Measurements from ENCODE around the gene DMRT1.

The DMRT1 gene

GRCh38 chr9:920927-921326 is 79.4 kb downstream of the DMRT1 start:
- no CpG with 5 or more reads among the region's 4 CpGs for WGBS (ENCODE audit: insufficient coverage)
- Histone ChIP-seq H3K27me3 (replicated peaks in 2 of 5; ENCODE audit: control insufficient read depth in 4 of 5, insufficient read depth in 5 of 5, low read length in 4 of 5) (peaks cover 0 to 47% (median 13%) of the 10 kb centered on the region in 5 experiments), H3K4me1 (ENCODE audit: control extremely low read depth in 1 of 4, control insufficient read depth in 4 of 4, insufficient read depth in 4 of 4, low read length in 3 of 4) (no peaks in the 10 kb centered on the region), H3K27ac (ENCODE audit: insufficient read depth in 1 of 2, low read depth in 1 of 2, low read length in 2 of 2, poor library complexity in 1 of 2, severe bottlenecking in 2 of 2) (no peak overlapping the region), H3K9me3 (ENCODE audit: control extremely low read depth in 1 of 5, control insufficient read depth in 4 of 5, insufficient read depth in 2 of 5, low read depth in 1 of 5, low read length in 4 of 5) (no peaks in the 10 kb centered on the region), H3K36me3 (ENCODE audit: control insufficient read depth in 4 of 4, insufficient read depth in 4 of 4, low read length in 3 of 4) (no peaks in the 10 kb centered on the region), H3K4me3 (ENCODE audit: control insufficient read depth in 1 of 7, extremely low read depth in 1 of 7, insufficient read depth in 4 of 7, low read depth in 2 of 7, low read length in 6 of 7) (no peak overlapping the region)
- ChIA-PET POLR2A (no interaction called here), CTCF (no interaction called here)
- no peak for DNase-seq

- POLR2A ChIA-PET = no interaction called here
- DNase-seq = no peak
- Histone ChIP-seq H3K4me3 (ENCODE audit: control insufficient read depth in 1 of 7, extremely low read depth in 1 of 7, insufficient read depth in 4 of 7, low read depth in 2 of 7, low read length in 6 of 7) (no peak overlapping the region), H3K36me3 (ENCODE audit: control insufficient read depth in 4 of 4, insufficient read depth in 4 of 4, low read length in 3 of 4) (no peaks in the 10 kb centered on the region), H3K27ac (ENCODE audit: insufficient read depth in 1 of 2, low read depth in 1 of 2, low read length in 2 of 2, poor library complexity in 1 of 2, severe bottlenecking in 2 of 2) (no peak overlapping the region), H3K9me3 (ENCODE audit: control extremely low read depth in 1 of 5, control insufficient read depth in 4 of 5, insufficient read depth in 2 of 5, low read depth in 1 of 5, low read length in 4 of 5) (no peaks in the 10 kb centered on the region), H3K4me1 (ENCODE audit: control extremely low read depth in 1 of 4, control insufficient read depth in 4 of 4, insufficient read depth in 4 of 4, low read length in 3 of 4) (no peaks in the 10 kb centered on the region), H3K27me3 (replicated peaks in 2 of 5; ENCODE audit: control insufficient read depth in 4 of 5, insufficient read depth in 5 of 5, low read length in 4 of 5) (peaks cover 0 to 42% (median 12%) of the 10 kb centered on the region in 5 experiments)
- WGBS (ENCODE audit: insufficient coverage) = 95% methylated on average over 3 of the region's 4 CpGs
- CTCF ChIA-PET = interaction anchor here (1.2 kb wide), 1 partner anchor 9 kb away, joined by 3 read pairs; no protein-coding TSS in a partner anchor
These were observed 80.7 kb downstream of the DMRT1 start for GRCh38 chr9:922171-922570.

- no peaks in the 10 kb centered on the region for H3K9me3 ChIP-seq (ENCODE audit: control extremely low read depth in 1 of 5, control insufficient read depth in 4 of 5, insufficient read depth in 2 of 5, low read depth in 1 of 5, low read length in 4 of 5)
- 97% methylated on average over 6 of the region's 7 CpGs for WGBS (ENCODE audit: insufficient coverage)
- DNase-seq = no peak
- no peak overlapping the region for H3K27ac ChIP-seq (ENCODE audit: insufficient read depth in 1 of 2, low read depth in 1 of 2, low read length in 2 of 2, poor library complexity in 1 of 2, severe bottlenecking in 2 of 2)
- POLR2A ChIA-PET = no interaction called here
- H3K4me1 ChIP-seq (ENCODE audit: control extremely low read depth in 1 of 4, control insufficient read depth in 4 of 4, insufficient read depth in 4 of 4, low read length in 3 of 4) = no peaks in the 10 kb centered on the region
- H3K36me3 ChIP-seq (ENCODE audit: control insufficient read depth in 4 of 4, insufficient read depth in 4 of 4, low read length in 3 of 4) = no peaks in the 10 kb centered on the region
- CTCF ChIA-PET = interaction anchor here (1.4 kb wide), 1 partner anchor 29 kb away, joined by 4 read pairs; no protein-coding TSS in a partner anchor
- no peak overlapping the region for H3K4me3 ChIP-seq (ENCODE audit: control insufficient read depth in 1 of 7, extremely low read depth in 1 of 7, insufficient read depth in 4 of 7, low read depth in 2 of 7, low read length in 6 of 7)
- H3K27me3 ChIP-seq (replicated peaks in 2 of 5; ENCODE audit: control insufficient read depth in 4 of 5, insufficient read depth in 5 of 5, low read length in 4 of 5) = peaks cover 0 to 39% (median 12%) of the 10 kb centered on the region in 5 experiments
These were observed 81.2 kb downstream of the DMRT1 start for GRCh38 chr9:922731-923130.

- no peak for DNase-seq
- H3K27ac ChIP-seq (ENCODE audit: insufficient read depth in 1 of 2, low read depth in 1 of 2, low read length in 2 of 2, poor library complexity in 1 of 2, severe bottlenecking in 2 of 2) = no peak overlapping the region
- POLR2A ChIA-PET = no interaction called here
- WGBS (ENCODE audit: insufficient coverage) = 97% methylated on average over 8 of the region's 8 CpGs
- CTCF ChIA-PET = interaction anchor here (0.8 to 1.6 kb wide), 4 partner anchors 12 to 24 kb away, joined by 3 to 4 read pairs (median 3); no protein-coding TSS in a partner anchor
- H3K4me1 ChIP-seq (ENCODE audit: control extremely low read depth in 1 of 4, control insufficient read depth in 4 of 4, insufficient read depth in 4 of 4, low read length in 3 of 4) = no peaks in the 10 kb centered on the region
- no peaks in the 10 kb centered on the region for H3K9me3 ChIP-seq (ENCODE audit: control extremely low read depth in 1 of 5, control insufficient read depth in 4 of 5, insufficient read depth in 2 of 5, low read depth in 1 of 5, low read length in 4 of 5)
- no peaks in the 10 kb centered on the region for H3K36me3 ChIP-seq (ENCODE audit: control insufficient read depth in 4 of 4, insufficient read depth in 4 of 4, low read length in 3 of 4)
- H3K4me3 ChIP-seq (ENCODE audit: control insufficient read depth in 1 of 7, extremely low read depth in 1 of 7, insufficient read depth in 4 of 7, low read depth in 2 of 7, low read length in 6 of 7) = no peak overlapping the region
- H3K27me3 ChIP-seq (replicated peaks in 2 of 5; ENCODE audit: control insufficient read depth in 4 of 5, insufficient read depth in 5 of 5, low read length in 4 of 5) = peaks cover 0 to 15% (median 6%) of the 10 kb centered on the region in 5 experiments
These were observed 85.5 kb downstream of the DMRT1 start for GRCh38 chr9:926976-927375.

- CTCF ChIA-PET = interaction anchor here (1.0 to 1.4 kb wide), 4 partner anchors 10 to 76 kb away, joined by 3 to 5 read pairs (median 4); no protein-coding TSS in a partner anchor
- peak; percentile 6 to 19 (median 8) for DNase-seq
These were observed 87.0 kb downstream of the DMRT1 start for GRCh38 chr9:928363-929042.

GRCh38 chr9:929719-930118 is 88.2 kb downstream of the DMRT1 start:
- CTCF ChIA-PET = interaction anchor here (0.7 kb wide), 1 partner anchor 27 kb away, joined by 3 read pairs; no protein-coding TSS in a partner anchor
- 100% methylated on average over 2 of the region's 4 CpGs for WGBS (ENCODE audit: insufficient coverage)
- Histone ChIP-seq H3K4me3 (ENCODE audit: control insufficient read depth in 1 of 7, extremely low read depth in 1 of 7, insufficient read depth in 4 of 7, low read depth in 2 of 7, low read length in 6 of 7) (no peak overlapping the region), H3K9me3 (ENCODE audit: control extremely low read depth in 1 of 5, control insufficient read depth in 4 of 5, insufficient read depth in 2 of 5, low read depth in 1 of 5, low read length in 4 of 5) (no peaks in the 10 kb centered on the region), H3K27ac (ENCODE audit: insufficient read depth in 1 of 2, low read depth in 1 of 2, low read length in 2 of 2, poor library complexity in 1 of 2, severe bottlenecking in 2 of 2) (no peak overlapping the region), H3K36me3 (ENCODE audit: control insufficient read depth in 4 of 4, insufficient read depth in 4 of 4, low read length in 3 of 4) (no peaks in the 10 kb centered on the region), H3K4me1 (ENCODE audit: control extremely low read depth in 1 of 4, control insufficient read depth in 4 of 4, insufficient read depth in 4 of 4, low read length in 3 of 4) (no peaks in the 10 kb centered on the region), H3K27me3 (replicated peaks in 2 of 5; ENCODE audit: control insufficient read depth in 4 of 5, insufficient read depth in 5 of 5, low read length in 4 of 5) (peaks cover 2 to 23% (median 10%) of the 10 kb centered on the region in 5 experiments)
- no peak for DNase-seq
- POLR2A ChIA-PET = no interaction called here

More at GRCh38 chr9:928363-929042, 87.0 kb downstream of the DMRT1 start:
- 56% methylated on average over 2 of the region's 6 CpGs for WGBS (ENCODE audit: insufficient coverage)
- H3K9me3 ChIP-seq (ENCODE audit: control extremely low read depth in 1 of 5, control insufficient read depth in 4 of 5, insufficient read depth in 2 of 5, low read depth in 1 of 5, low read length in 4 of 5) = no peaks in the 10 kb centered on the region
- no peak overlapping the region for H3K27ac ChIP-seq (ENCODE audit: insufficient read depth in 1 of 2, low read depth in 1 of 2, low read length in 2 of 2, poor library complexity in 1 of 2, severe bottlenecking in 2 of 2)
- POLR2A ChIA-PET = no interaction called here
- H3K36me3 ChIP-seq (ENCODE audit: control insufficient read depth in 4 of 4, insufficient read depth in 4 of 4, low read length in 3 of 4) = no peaks in the 10 kb centered on the region
- H3K4me3 ChIP-seq (ENCODE audit: control insufficient read depth in 1 of 7, extremely low read depth in 1 of 7, insufficient read depth in 4 of 7, low read depth in 2 of 7, low read length in 6 of 7) = no peak overlapping the region
- H3K27me3 ChIP-seq (replicated peaks in 2 of 5; ENCODE audit: control insufficient read depth in 4 of 5, insufficient read depth in 5 of 5, low read length in 4 of 5) = peaks cover under 1 to 15% (median 7%) of the 10 kb centered on the region in 5 experiments
- no peaks in the 10 kb centered on the region for H3K4me1 ChIP-seq (ENCODE audit: control extremely low read depth in 1 of 4, control insufficient read depth in 4 of 4, insufficient read depth in 4 of 4, low read length in 3 of 4)

GRCh38 chr9:933356-933755 is 91.9 kb downstream of the DMRT1 start:
- POLR2A ChIA-PET = no interaction called here
- WGBS (ENCODE audit: insufficient coverage) = 100% methylated on average over 2 of the region's 4 CpGs

More at GRCh38 chr9:933356-933755, 91.9 kb downstream of the DMRT1 start:
- peaks cover 2 to 29% (median 6%) of the 10 kb centered on the region in 5 experiments for H3K27me3 ChIP-seq (replicated peaks in 2 of 5; ENCODE audit: control insufficient read depth in 4 of 5, insufficient read depth in 5 of 5, low read length in 4 of 5)
- no peak overlapping the region for H3K27ac ChIP-seq (ENCODE audit: insufficient read depth in 1 of 2, low read depth in 1 of 2, low read length in 2 of 2, poor library complexity in 1 of 2, severe bottlenecking in 2 of 2)
- peaks cover 0 to 4% (median 1%) of the 10 kb centered on the region in 5 experiments for H3K9me3 ChIP-seq (ENCODE audit: control extremely low read depth in 1 of 5, control insufficient read depth in 4 of 5, insufficient read depth in 2 of 5, low read depth in 1 of 5, low read length in 4 of 5)
- H3K4me1 ChIP-seq (ENCODE audit: control extremely low read depth in 1 of 4, control insufficient read depth in 4 of 4, insufficient read depth in 4 of 4, low read length in 3 of 4) = no peaks in the 10 kb centered on the region
- CTCF ChIA-PET = interaction anchor here (1.1 to 1.3 kb wide), 2 partner anchors 9 to 17 kb away, joined by 3 to 4 read pairs; no protein-coding TSS in a partner anchor
- no peak for DNase-seq
- H3K36me3 ChIP-seq (ENCODE audit: control insufficient read depth in 4 of 4, insufficient read depth in 4 of 4, low read length in 3 of 4) = no peaks in the 10 kb centered on the region
- H3K4me3 ChIP-seq (ENCODE audit: control insufficient read depth in 1 of 7, extremely low read depth in 1 of 7, insufficient read depth in 4 of 7, low read depth in 2 of 7, low read length in 6 of 7) = no peak overlapping the region

Measured in common myeloid progenitor, CD34-positive (primary cell).